HG03565 (cell line): Measurements from ENCODE around the gene GIN1.
"Not testable (repeated sequence)": the region's sequence is repeated elsewhere in the genome, so short reads cannot be mapped to it uniquely, and the experiment has no call there.

Experiments
- ATAC-seq: cut with Tn5 transposase; IDR thresholded peaks from one replicate; pipeline ENCODE4 v1.9.1; 2021; ENCODE audit warnings: mild to moderate bottlenecking, moderate library complexity; ENCODE audit not compliant: unreplicated experiment

Gene GIN1

DNA sequence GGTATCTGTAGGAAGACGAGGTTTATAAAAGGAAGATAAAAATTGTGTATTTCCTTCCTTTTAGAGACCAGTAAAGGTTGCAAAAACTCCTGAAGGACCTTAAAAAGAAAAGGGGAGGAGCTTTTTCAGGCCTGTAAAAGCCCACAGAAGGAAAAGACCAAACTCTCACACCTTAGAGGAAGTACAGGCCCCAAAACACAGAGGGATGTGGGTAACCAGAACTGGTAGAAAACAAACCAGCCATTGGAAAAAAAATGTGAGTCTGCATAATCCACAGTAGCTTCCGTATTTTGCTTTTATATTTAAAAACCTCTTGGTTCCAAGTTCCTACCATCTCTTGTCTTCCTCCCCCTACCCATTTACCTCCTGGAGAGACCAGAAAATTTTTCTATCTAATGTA is 8.5 kb downstream of the GIN1 start:
- no peak for ATAC-seq

DNA sequence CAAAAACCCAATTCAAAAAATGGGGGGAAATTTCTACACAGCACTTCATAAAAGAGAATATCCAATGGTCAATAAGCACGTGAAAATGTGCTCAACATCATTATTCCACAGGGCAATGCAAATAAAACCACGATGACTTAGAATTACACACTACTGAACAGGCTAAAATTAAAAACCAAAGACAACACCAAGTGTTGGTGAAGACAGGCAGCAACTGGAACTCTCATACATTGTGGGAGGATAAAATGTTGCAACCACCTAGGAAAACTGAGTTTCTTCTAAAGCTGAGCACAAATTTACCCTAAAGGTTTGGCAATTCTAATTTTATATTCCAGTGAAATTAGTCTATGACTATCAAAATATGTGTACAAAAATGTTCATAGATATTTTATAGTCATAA is 9.5 kb downstream of the GIN1 start:
- no peak for ATAC-seq

DNA sequence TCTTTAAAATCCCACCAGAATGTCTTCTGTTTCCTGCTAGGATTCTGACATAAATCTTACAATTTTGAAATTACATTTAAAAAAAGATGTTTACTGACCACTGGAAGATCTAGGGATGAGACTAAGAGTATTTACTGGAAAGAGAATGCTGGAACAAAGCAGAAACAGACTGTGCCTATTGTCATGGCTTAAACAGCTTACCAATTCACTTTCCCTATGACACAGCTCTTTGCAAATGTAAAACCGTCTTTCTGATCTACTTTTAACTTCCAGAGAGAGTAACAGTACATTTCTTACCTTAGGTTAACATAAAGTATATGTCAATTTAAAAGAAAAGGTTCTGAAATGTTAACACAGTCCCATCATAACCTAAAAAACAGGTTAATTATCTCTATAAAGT is 10.7 kb downstream of the GIN1 start:
- ATAC-seq: no peak

DNA sequence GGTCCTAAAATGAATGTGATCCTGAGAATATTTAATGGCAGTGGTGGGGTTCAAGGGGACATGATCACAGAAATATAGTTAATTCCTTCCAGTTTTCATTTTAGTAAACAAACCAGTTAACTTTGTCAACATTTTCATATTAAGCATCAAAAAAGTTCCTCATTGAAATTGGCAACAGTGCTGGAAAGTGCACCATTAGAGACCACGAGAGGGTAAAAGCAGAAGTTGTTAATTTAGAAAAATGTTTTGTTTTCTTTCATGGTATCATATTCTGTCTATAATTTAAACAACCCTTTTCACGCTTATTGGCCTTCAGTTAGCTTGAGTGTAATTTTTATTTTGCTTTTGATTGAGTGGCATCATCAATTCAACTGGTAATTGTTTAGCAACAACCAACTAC is 11.9 kb downstream of the GIN1 start:
- ATAC-seq: no peak

DNA sequence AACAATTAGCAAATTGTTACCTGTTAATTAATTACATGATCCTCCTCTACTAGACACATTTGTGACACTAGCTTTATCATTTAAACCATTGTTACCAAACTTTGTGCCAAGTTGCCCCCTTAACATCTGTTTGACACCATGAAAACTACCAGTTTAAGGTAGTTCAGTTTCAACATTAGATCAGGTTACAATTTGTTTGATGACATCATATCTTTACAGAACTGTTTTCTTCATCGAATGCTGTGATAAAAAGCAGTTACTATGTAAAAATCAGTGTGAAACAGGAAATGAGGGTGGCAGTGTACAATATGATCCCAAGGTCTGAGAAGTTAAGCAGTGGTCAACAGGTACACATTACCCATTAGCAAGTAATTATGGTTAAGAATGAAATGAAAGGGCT is 17.7 kb downstream of the GIN1 start:
- no peak for ATAC-seq

DNA sequence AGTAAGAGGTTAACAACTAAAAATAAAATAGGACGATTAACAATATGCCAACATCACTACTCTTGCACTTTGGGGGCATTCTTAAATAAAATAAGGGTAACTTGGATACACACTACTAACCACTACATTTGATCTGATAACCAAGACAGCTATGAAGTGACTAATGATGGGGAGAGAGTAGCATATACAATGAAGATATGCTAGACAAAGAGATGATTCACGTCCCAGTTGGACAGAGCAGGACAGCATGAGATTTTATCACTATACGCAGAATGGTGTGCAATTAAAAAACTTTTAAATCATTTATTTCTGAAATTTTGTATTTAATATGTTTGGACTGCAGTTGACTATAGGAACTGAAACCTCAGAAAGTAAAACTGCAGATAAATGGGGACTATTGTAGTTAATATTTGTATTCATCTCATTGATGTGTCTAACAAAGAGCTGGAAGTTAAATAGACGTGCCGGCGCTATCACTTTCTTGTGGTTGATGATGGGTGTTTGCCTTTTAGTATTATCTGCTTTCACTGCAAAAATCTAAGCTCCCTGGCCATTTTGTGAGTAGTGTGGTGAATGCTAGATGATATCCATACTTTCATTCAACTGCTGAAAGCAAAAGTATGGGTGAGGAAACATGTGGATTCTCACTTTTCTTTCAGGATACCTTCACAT is 18.7 kb downstream of the GIN1 start:
- ATAC-seq: no peak

DNA sequence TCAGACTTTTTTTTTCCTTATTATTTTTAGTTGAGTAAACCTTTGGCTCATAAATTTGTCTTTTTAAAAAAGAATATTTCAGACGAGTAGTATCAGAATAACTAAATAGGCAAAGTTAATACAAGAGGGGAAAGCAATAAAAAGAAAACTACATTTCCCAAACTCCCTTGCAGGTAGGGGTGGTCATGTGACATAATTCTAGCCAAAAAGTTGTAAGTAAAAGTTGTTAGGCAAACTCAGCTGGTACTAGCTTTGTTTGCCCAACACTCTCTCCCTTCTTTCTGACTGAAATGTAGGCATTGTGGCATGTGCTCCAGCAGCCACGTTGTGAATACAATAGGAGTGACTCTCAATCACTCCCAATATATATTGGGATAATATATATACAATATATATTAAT is 20.9 kb downstream of the GIN1 start:
- ATAC-seq: no peak

DNA sequence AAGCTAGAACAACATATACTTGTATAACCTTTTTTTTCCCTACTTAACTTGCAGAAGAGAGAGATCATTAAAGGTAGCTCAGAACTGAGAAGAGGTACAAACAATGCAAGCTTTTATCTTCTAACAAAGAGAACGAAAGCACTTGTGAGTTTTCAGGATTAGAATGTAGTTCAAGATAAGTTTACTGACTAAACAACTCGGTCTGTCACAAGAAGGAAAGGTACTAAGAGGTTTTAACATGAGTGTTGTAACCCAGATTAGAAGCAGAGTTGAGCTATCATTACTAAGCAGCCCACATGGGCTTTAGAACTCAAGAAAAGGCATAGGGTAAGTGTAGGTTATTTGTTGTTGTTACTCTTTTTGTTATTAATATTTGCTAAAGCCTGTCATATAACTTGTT is 25.2 kb downstream of the GIN1 start:
- ATAC-seq: no peak

DNA sequence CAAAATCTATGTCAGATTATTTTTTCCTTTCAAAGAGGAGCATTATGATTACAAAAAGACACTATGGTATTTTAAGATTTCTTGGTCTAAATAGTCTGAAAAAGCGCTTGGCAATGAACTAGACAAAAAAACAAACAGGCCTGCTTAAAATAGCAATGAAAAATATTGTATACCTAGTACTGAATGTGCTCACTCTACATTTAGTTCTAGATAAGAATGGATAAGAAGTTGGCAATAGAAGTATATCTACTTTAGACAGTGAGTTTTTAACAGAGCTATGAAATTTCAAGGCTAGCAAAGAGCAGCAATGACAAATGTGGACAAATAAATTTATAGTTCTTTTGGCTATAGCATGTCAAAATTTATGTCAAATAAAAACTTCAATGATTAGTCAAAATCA is 26.2 kb downstream of the GIN1 start:
- ATAC-seq: no peak

DNA sequence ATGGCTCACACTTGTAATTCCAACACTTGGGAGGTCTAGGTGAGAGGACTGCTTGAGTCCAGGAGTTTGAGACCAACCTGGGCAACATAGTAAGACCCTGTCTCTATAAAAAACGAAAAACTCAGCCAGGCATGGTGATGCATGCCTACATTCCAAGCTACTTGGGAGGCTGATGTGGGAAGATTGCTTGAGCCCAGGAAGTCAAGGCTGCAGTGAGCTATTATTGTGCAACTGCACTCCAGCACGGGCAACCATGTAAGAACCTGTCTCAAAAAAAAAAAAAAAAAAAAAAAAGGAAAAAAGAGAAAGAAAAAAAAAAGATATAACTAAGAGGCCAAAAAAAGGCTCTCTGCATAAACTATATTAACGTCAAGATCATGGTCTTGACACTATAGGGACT is 27.3 kb downstream of the GIN1 start:
- ATAC-seq: no peak

DNA sequence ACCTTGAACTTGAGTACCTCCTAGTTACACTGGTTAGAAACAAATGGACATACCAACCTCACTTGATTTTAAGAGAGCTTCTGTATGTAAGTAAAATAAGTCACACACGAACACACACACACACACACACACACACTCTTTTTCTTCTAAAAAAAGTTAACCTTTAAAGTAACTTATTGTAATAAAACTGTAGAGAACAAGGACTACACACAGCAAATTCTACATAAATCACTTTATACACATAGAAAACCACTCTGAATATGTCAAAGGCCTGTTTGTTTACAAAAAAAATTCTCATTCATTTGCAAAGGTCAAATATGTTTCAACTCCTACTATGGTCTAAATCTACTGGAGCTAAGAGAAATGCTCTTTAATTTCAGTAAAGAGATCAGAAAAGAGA is 29.1 kb downstream of the GIN1 start:
- no peak for ATAC-seq

DNA sequence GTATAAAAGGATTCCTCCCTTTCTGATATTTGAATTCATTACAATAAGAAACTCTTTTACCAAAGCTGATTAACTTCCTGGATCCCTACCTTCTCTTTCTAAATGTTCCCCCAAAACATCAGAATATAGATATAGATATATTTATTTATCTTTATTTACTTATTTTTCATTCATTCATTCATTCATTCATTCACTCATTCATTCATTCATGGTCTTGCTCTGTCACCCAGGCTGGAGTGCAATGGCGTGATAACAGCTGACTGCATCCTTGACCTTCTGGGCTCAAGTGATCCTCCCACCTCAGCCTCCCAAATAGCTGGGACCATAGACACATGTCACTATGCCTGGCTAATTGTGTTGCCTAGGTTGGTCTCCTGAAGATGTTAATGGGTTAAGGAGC is 30.7 kb downstream of the GIN1 start:
- no peak for ATAC-seq

DNA sequence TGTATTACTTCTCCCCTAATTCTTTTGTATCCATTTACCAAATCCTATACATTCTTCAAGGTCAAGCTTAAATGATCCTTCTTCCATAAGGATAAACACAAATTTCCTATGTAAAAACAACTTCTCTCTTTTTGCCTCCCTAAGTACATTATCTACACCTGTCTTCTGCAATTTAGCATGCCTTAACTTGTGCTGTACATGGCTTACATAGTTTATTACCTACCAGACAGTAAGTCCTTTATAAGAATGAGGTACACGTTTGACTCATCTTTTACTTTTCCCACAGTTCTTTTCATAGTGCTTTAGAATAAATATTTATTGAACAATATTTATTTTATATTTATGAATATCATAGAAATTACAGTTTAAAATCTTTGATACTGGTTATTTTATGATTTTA is 33.4 kb downstream of the GIN1 start:
- no peak for ATAC-seq

DNA sequence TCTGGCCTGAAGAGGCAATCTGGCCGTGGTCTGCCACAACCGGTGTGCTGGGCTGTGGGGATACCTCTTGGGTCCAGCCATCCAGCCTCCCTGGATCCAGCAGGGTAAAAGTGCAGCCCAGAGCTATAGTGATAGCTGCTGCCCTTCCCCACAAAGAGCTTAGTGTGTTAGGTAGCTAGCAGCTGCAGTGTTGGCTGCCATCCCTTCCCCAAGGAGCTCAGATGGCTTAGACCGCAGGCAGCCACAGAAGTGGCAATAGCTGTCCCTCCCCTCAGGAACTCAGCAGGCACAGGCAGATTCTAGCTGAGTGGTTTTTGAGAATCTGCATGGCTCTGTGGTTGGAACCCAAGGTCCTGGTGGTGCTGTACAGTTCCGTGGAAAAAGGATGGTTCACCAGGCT is 40.1 kb downstream of the GIN1 start:
- ATAC-seq: no peak

DNA sequence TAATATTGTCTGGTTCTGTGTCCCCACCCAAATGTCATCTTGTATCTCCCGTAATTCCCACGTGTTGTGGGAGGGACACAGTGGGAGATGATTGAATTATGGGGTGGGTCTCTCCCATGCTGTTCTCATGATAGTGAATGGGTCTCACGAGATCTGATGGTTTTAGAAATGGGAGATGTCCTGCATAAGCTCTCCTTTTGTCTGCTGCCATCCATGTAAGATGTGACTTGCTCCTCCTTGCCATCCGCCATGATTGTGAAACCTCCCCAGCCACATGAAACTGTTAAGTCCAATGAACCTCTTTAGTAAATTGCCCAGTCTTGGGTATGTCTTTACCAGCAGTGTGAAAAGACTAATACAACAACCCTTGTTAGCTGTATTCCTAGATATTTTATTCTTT is 44.5 kb downstream of the GIN1 start:
- ATAC-seq: no peak

DNA sequence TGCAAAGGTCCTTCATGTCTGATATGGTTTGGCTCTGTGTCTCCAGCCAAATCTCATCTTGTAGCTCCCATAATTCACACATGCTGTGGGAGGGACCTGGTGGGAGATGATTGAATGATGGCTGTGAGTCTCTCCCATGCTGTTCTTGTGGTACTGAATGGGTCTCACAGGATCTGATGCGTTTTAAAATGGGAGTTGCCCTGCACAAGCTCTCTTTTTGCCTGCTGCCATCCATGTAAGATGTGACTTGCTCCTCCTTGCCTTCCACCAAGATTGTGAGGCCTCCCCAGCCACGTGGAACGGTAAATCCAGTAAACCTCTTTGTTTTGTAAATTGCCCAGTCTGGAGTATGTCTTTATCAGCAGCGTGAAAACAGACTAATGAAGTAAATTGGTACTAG is 46.4 kb downstream of the GIN1 start:
- not testable (repeated sequence) for ATAC-seq

DNA sequence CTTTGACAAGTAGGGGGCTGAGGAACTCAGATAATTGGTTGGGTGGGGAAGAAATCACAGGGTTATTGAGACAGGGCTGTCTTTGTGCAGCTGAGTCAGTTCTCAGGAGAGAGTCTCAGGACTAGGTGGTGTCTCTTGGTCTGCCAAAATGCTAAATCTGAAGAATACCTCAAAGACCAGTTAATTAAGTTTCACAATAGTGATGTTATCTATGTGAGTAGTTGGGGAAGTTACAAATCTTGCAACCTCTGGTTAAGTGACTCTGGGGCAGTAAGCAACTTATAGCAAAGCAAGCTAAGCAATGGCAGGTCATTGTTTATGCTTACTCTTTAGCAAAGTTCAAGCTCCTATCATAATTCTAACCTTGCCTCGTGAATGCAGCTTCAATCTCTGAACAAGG is 53.6 kb downstream of the GIN1 start:
- ATAC-seq: no peak

DNA sequence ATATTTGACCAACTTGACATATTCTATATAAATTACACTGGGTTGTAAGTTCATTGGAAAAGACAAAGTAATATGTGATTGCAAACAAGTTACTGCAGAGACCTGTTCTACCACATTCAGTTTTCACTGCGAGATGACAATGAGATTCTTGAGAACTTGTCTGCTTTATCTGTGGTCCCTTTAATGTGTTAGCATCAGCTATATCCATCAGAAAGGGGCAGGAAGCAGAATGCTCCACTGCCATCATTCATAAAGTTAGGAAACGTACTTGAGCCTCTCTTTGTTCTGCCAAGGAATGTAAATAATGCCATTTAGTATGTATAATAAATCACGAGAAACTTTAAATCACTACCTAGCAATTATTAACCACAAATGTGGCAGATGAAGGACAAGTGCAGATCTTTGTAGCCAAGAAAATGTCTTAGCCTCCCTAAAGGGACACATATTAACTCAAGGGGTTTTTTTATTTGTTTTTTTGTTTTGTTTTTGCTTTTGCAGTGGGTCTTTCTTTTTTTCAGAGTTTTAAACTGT is 59.4 kb downstream of the GIN1 start:
- no peak for ATAC-seq

DNA sequence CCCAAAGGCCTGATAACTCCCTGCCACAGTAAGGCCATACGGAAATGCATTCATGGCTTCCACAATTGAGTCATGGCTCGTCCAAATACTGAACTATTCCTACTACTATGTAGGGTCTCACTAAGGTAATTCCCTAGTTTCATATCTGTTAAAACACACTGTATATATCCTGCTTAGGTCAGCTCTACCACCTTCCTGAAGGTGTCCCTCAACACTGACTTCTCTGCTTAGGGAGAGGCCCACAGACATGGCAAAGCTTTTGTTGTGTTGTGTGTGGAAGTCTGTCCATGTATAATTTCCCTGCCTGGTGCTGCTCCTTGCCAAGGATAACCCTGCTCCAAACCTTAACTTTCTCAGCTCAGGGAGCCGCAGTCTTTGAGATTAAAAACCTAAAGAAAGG is 60.4 kb downstream of the GIN1 start:
- no peak for ATAC-seq

DNA sequence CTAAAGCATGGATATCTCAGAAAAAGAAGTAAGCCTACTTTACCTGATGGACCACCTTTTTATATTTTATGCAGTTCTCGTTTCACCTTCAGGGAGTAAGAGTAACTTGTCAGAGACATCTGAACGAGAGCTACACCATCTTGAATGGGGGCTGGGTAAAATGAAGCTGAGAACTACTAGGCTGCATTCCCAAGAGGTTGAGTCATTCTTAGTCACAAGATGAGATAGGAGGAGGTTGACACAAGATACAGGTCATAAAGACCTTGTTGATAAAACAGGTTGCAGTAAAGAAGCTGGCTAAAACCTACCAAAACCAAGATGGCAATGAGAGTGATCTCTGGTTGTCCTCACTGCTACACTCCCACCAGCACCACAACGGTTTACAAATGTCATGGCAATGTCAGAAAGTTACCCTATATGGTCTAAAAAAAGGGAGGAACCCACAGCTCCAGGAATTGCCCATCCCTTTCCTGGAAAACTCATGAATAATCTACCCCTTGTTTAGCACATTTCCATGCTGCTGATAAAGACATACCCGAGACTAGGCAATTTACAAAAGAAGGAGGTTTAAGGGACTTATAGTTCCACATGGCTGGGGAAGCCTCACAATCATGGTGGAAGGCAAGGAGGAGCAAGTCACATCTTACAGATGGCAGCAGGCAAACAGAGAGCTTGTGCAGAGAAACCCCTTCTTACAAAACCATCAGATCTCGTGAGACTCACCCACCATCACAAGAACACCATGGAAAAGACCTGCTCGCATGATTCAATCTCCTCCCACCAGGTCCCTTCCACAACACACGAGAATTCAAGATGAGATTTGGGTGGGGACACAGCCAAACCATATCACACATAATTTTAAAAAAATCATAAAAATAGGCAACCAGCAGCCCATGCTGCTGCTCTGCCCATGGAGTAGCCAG is 62.5 kb downstream of the GIN1 start:
- no peak for ATAC-seq

DNA sequence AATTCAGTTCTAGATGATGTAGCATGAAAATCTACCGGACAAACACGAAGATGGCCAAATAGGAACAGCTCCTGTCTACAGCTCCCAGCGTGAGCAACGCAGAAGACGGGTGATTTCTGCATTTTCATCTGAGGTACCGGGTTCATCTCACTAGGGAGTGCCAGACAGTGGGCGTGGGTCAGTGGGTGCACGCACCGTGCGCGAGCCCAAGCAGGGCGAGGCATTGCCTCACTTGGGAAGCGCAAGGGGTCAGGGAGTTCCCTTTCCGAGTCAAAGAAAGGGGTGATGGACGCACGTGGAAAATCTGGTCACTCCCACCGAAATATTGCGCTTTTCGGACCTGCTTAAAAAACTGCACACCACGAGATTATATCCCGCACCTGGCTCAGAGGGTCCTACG is 73.2 kb downstream of the GIN1 start:
- ATAC-seq: not testable (repeated sequence)

DNA sequence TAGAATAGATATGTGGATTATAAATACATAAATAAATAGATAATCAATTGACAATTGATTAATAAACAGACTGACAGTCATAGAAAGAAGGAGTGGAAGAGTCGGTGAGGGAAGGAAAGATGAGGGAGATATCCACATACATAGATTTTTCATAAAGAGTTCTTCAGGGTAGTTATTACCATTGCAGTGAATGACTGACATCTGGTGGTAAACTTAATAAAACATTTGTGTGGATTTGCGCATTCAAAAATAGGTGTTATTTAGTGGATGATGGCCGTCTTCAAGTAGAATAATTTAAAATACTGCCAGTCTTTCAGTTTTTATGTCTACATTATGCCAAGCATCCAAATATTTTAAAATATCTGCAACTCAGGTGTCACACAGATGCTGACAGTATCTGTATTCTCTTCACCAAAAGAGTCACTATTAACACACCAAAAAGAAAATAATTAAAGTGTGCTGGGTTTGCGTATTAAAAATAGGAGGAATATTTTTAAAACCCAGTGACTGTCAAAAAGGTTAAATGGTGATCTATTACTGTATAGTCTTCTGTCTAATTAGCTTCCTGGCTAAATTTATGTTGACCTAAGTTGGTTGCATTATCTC is 78.8 kb downstream of the GIN1 start:
- ATAC-seq: peak; percentile 50
